Measurements from ENCODE around the gene RPL39. TPM values are rescaled to one million over a fixed set of nuclear protein-coding genes. Genes with fewer than 3 reads are reported as not detected.
"Not testable (repeated sequence)": the region's sequence is repeated elsewhere in the genome, so short reads cannot be mapped to it uniquely, and the experiment has no call there.

The RPL39 gene
- total RNA-seq, result 1,813 TPM

DNA sequence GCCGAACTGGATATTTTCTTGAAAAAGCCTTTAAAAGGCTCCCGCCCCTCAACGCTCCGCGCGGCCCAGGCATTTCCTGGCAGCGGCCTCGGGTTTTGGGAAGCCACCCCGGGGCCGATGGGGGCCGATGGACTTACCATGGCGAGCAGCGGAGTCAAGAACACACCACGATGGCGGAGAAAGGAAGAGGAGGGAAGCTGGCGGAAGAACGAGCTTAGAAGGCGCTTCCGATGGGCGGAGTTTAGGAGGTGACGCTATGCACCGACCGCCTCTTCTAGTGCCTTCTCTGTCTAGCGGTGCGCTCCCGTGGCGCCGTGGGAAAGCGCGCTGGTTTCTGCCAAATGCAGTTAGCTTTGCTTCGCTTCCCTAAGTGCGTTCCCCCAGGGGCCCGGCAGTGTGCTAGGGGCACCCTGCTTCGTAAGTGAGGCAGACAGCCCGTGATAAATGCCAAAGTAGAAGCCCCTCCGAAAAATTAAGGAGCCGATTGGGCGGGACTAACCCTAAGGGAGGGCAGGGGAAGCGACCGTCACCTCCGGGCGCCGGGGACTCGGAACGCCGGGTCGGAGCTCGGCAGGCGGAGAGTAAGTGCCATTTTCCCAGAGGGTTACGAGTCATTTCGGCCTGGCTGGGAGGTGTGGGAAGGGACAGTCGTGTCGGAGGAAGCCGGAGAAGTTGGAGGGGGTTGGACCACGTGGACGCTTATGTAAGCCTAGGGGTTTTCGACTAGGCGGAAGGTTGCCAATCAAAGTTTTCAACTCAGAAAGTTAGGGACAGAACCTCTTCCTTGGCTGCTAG lies at the start of gene RPL39:
Gene RPL39 (minus strand): TSS at position 194 of the 795 bp plus-strand sequence. CDS start 54 bp downstream, at position 140.
- peak within 1 kb of the TSS; percentile 47 to 48 for H3K4me3 ChIP-seq
- peak within 1 kb of the TSS; percentile 91 for H3K27ac ChIP-seq
- intact Hi-C loops (cut with DNase I), result no loop called here
- TF ChIP-seq, protein P1, sequence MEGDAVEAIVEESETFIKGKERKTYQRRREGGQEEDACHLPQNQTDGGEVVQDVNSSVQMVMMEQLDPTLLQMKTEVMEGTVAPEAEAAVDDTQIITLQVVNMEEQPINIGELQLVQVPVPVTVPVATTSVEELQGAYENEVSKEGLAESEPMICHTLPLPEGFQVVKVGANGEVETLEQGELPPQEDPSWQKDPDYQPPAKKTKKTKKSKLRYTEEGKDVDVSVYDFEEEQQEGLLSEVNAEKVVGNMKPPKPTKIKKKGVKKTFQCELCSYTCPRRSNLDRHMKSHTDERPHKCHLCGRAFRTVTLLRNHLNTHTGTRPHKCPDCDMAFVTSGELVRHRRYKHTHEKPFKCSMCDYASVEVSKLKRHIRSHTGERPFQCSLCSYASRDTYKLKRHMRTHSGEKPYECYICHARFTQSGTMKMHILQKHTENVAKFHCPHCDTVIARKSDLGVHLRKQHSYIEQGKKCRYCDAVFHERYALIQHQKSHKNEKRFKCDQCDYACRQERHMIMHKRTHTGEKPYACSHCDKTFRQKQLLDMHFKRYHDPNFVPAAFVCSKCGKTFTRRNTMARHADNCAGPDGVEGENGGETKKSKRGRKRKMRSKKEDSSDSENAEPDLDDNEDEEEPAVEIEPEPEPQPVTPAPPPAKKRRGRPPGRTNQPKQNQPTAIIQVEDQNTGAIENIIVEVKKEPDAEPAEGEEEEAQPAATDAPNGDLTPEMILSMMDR (IDR thresholded peaks at IDR 0.05), result no peak
- TF ChIP-seq POLR2A (IDR thresholded peaks at IDR 0.05) (peak in 1 of 2 donors; percentile 53), POLR2AphosphoS5 (IDR thresholded peaks at IDR 0.05; ENCODE audit: insufficient read depth in 1 of 2, low read depth in 1 of 2) (peak; percentile 55 to 95)
- no peaks in the 10 kb centered on the region for H3K9me3 ChIP-seq
- H3K36me3 ChIP-seq, result no peaks in the 10 kb centered on the region
- no peaks in the 10 kb centered on the region for H3K27me3 ChIP-seq
- peak in 1 of 2 donors; percentile 91 for DNase-seq (ENCODE audit: extremely low spot score in 2 of 2)
- peaks cover 36% of the 10 kb centered on the region for H3K4me1 ChIP-seq

DNA sequence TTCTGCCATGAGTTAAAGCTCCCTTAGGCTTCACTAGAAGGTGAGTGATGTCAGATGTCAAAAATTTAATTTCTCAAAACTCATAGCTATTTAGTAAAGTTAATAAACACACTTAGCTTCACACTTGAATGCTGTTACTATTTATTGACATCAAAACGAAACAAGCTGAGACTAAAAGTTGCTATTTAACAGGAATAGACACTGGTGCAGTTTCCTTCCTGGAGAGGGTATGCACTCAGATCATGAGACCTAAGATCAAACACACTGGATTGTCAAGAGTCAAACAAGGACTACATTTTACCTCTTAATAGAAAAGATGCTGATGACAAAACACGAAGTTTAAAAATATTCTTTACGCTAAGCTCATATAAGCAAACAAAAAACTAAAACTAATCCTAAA lies 42.5 kb upstream of the RPL39 start:
- DNase-seq (ENCODE audit: extremely low spot score in 2 of 2), result no peak
- Histone ChIP-seq H3K9me3 (no peaks in the 10 kb centered on the region), H3K36me3 (peaks cover 0 to 10% of the 10 kb centered on the region in 2 donors), H3K4me1 (no peaks in the 10 kb centered on the region), H3K4me3 (no peak overlapping the region), H3K27ac (no peak overlapping the region), H3K27me3 (no peaks in the 10 kb centered on the region)
- TF ChIP-seq POLR2A (IDR thresholded peaks at IDR 0.05), result no peak
- intact Hi-C loops (cut with DNase I), result no loop called here

DNA sequence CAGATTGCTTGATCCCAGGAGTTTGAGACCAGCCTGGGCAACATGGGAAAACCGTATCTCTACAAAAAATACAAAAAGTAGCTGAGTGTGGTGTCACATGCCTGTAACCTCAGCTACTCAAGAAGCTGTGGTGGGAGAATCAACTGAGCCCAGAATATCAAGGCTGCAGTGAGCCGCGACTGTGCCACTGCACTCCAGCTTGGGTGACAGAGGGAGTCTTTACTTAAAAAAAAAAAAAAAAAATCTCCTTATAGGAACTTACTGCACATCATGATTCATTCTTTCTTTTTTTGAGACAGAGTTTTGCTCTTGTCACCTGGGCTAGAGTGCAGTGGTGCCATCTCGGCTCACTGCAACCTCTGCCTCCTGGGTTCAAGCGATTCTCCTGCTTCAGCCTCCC lies 37.0 kb upstream of the RPL39 start:
- intact Hi-C loops (cut with DNase I), result no loop called here
- Histone ChIP-seq H3K27ac (no peak overlapping the region), H3K9me3 (no peaks in the 10 kb centered on the region), H3K27me3 (no peaks in the 10 kb centered on the region), H3K4me3 (no peak overlapping the region), H3K36me3 (peaks cover 0 to 6% of the 10 kb centered on the region in 2 donors), H3K4me1 (no peaks in the 10 kb centered on the region)
- no peak for TF ChIP-seq POLR2A (IDR thresholded peaks at IDR 0.05)
- TF ChIP-seq POLR2AphosphoS5 (IDR thresholded peaks at IDR 0.05; ENCODE audit: insufficient read depth in 1 of 2, low read depth in 1 of 2), result no peak
- TF ChIP-seq, protein P1 (IDR thresholded peaks at IDR 0.05), result no peak
- DNase-seq (ENCODE audit: extremely low spot score in 2 of 2), result no peak

DNA sequence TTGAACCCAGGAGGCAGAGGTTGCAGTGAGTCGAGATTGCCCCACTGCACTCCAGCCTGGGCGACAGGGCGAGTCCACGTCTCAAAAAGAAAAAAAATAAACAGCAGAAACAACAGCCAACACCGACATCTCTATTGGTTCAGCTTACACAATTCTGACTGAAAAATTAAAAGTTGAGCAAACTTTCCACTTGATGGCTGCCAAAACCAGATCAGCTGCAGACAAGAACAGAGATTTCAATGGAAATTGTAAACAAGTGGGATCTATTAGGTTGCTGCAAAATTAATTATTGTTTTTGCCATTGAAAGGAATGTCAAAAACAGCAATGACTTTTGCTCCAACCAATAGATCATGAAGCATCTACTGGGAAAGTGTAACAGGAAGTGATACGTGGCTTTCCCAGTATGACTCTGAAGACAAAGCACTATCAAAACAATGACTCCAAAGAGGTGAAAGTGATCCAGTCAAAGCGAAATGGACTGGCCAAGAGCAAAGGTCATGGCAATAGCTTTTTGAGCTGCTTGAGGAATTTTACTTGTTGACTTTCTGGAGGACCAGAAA lies 35.0 kb upstream of the RPL39 start:
- DNase-seq (ENCODE audit: extremely low spot score in 2 of 2), result no peak
- Histone ChIP-seq H3K36me3 (no peaks in the 10 kb centered on the region), H3K4me1 (no peaks in the 10 kb centered on the region), H3K27me3 (no peaks in the 10 kb centered on the region), H3K4me3 (no peak overlapping the region), H3K9me3 (no peaks in the 10 kb centered on the region), H3K27ac (no peak overlapping the region)
- TF ChIP-seq, protein P1 (IDR thresholded peaks at IDR 0.05), result no peak
- TF ChIP-seq POLR2AphosphoS5 (IDR thresholded peaks at IDR 0.05; ENCODE audit: insufficient read depth in 1 of 2, low read depth in 1 of 2), result no peak
- TF ChIP-seq POLR2A (IDR thresholded peaks at IDR 0.05), result no peak
- intact Hi-C loops (cut with DNase I), result no loop called here

DNA sequence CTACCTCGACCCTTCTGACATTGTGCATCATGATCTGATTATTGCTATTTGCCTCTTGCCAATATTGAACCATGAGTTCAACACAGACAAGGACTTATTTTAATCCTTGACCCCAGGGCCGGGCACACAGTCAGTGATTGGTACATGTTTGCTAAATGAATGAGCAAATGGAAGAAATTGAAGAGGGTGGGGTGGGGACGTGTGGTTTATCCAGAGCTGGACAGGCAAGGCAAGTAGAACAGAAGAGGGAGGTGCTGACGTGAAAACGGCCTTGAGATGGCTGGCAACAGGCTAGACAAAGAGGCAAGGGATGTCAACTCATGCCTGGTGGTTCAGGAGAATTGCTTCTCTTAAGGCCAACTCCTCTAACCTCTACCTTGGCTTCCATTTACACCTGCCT lies 32.8 kb upstream of the RPL39 start:
- intact Hi-C loops (cut with DNase I); H3K4me1 ChIP-seq; H3K4me3 ChIP-seq; H3K36me3 ChIP-seq; H3K27me3 ChIP-seq; DNase-seq (ENCODE audit: extremely low spot score in 2 of 2); H3K9me3 ChIP-seq; H3K27ac ChIP-seq: not testable (repeated sequence)

DNA sequence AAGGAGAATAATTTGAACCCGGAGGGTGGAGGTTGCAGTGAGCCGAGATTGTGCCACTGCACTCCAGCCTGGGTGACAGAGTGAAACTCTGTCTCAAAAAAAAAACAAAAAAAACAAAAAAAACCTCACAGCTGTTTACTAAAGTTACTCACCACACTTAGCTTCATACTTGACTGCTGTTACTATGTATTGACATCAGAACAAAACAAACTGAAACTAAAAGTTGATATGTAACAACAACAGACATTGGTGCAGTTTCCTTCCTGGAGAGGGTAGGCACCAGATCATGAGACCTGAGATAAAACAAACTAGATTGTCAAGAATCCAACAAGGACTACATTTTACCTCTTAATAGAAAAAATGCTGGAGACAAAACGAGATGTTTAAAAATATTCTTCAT lies 30.3 kb upstream of the RPL39 start:
- H3K27me3 ChIP-seq; H3K9me3 ChIP-seq; H3K4me1 ChIP-seq; H3K4me3 ChIP-seq; intact Hi-C loops (cut with DNase I); H3K36me3 ChIP-seq; DNase-seq (ENCODE audit: extremely low spot score in 2 of 2); H3K27ac ChIP-seq: not testable (repeated sequence)

Measured in vagina (tissue), 2 donors.